Esophagus (tissue), 2 donors: ENCODE data around the gene STX8. TPM values are rescaled to one million over a fixed set of nuclear protein-coding genes. Genes with fewer than 3 reads are reported as not detected.

Experiments
- H3K27ac ChIP-seq, 2 donors: one replicate each; pipeline ENCODE4 v1.5.1; 2013; ENCODE audit warnings: low read depth in 2 of 2, mild to moderate bottlenecking in 2 of 2, inconsistent platforms in 1 of 2, low read length in 1 of 2, moderate library complexity in 1 of 2
- H3K27me3 ChIP-seq, 2 donors: one replicate each; pipeline ENCODE4 v1.6.1; 2013; ENCODE audit warnings: low read length in 2 of 2, control low read depth in 1 of 2, mild to moderate bottlenecking in 1 of 2; ENCODE audit not compliant: insufficient read depth in 2 of 2, control insufficient read depth in 1 of 2
- H3K36me3 ChIP-seq, 2 donors: one replicate each; pipeline ENCODE4 v1.6.1; 2013; ENCODE audit warnings: low read length in 1 of 2; ENCODE audit not compliant: control insufficient read depth in 2 of 2, insufficient read depth in 2 of 2
- H3K4me1 ChIP-seq, 2 donors: one replicate each; pipeline ENCODE4 v1.6.1; 2013; ENCODE audit warnings: low read length in 1 of 2; ENCODE audit not compliant: control insufficient read depth in 2 of 2, insufficient read depth in 2 of 2
- H3K4me3 ChIP-seq, 2 donors: one replicate each; pipeline ENCODE4 v1.5.1; 2013; ENCODE audit warnings: low read length in 2 of 2, mild to moderate bottlenecking in 2 of 2, low read depth in 1 of 2, moderate library complexity in 1 of 2
- H3K9me3 ChIP-seq, 2 donors: one replicate each; pipeline ENCODE4 v1.6.1; 2013; ENCODE audit warnings: mild to moderate bottlenecking in 2 of 2, low read depth in 1 of 2, low read length in 1 of 2, moderate library complexity in 1 of 2; ENCODE audit not compliant: control insufficient read depth in 2 of 2, insufficient read depth in 1 of 2
- WGBS, 2 donors: extraction: QIAGEN DNeasy Blood & Tissue Kit; methylation state at CpG; one replicate each; pipeline ENCODE4 v1.1.7; 2013; 5-methylcytosine and 5-hydroxymethylcytosine counted together
- polyA plus RNA-seq, 2 donors: library from polyadenylated mRNA; stranded (reverse); fragments of 200-250 nt; gene quantifications; one replicate each; pipeline ENCODE4 v1.2.3, GENCODE V29; 2013
- donor health status: healthy with polysubstance abuse.
- donor health status: Bipolar disorder and iron deficiency.

Gene STX8
- polyA plus RNA-seq, 2 donors, result 37.0 to 44.8 TPM

- Histone ChIP-seq H3K27ac (peak overlapping the region in 1 of 2 donors; percentile 13), H3K36me3 (no peaks in the 10 kb centered on the region), H3K27me3 (no peaks in the 10 kb centered on the region), H3K9me3 (no peaks in the 10 kb centered on the region), H3K4me1 (peaks cover 0 to 4% of the 10 kb centered on the region in 2 donors), H3K4me3 (no peak overlapping the region)
- WGBS, 2 donors, result 89% methylated on average over 30 of the region's 30 CpGs
Measured at GRCh38 chr17:9212376-9213302, 363.0 kb downstream of the STX8 start.

- Histone ChIP-seq H3K36me3 (no peaks in the 10 kb centered on the region), H3K27me3 (no peaks in the 10 kb centered on the region), H3K4me1 (peaks cover 1 to 4% of the 10 kb centered on the region in 2 donors), H3K27ac (no peak overlapping the region), H3K4me3 (no peak overlapping the region), H3K9me3 (no peaks in the 10 kb centered on the region)
- WGBS, 2 donors, result 73 to 77% methylated on average over 13 of the region's 13 CpGs
Measured at GRCh38 chr17:9211133-9211765, 364.4 kb downstream of the STX8 start.

DNA sequence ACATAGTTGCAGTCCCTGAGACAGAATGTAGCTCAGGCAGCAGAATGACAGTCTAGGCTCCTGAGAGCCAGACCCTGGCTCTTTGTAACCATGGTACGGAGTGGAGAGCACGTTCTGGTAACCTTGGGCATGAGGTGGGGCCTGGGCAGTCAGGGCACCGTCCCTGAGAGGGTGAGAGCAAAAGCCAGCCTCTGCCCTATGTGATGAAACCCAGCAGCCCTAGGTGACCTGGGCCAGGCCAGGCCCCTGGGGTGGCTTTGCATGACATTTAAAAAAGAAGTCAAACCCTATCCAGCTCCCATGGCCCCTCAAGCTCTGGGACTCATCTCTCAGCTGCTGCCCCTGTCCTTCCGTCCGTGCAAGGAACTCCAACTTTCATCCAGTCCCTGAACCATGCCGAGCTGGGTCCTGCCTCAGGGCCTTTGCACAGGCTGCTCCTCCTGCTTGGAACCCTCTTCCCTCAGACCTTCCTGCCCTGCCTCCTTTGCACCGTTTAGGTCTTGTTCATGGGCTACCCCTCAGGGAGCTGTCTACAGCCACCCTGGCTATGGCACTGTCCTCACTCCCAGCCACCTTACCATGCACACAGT lies 365.7 kb downstream of the STX8 start:
- 76 to 81% methylated on average over 7 of the region's 7 CpGs for WGBS, 2 donors

DNA sequence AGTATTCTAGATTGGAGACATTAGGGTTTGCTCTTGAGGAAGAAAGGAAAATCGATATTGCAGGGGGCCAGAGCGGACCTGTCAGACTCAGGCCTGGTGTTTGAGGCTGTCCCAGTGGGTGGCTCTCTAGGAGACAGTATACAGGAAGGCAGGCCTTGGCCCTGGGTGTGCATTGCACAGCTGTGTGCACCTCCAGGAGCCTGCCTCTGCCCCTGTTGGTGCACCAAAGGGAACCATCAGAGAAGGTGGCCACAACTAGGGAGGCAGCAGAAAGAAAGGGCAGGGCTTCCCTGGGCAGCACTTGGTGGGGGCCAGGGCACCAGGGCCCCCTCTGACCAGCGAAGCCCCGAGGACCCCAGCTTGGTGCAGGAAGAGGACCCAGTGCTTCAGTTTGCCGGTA lies 366.3 kb downstream of the STX8 start:
- no peak overlapping the region for H3K4me3 ChIP-seq
- H3K9me3 ChIP-seq, result no peaks in the 10 kb centered on the region
- no peaks in the 10 kb centered on the region for H3K36me3 ChIP-seq
- no peaks in the 10 kb centered on the region for H3K27me3 ChIP-seq
- no peak overlapping the region for H3K27ac ChIP-seq
- H3K4me1 ChIP-seq, result peaks cover 2 to 4% of the 10 kb centered on the region in 2 donors
- WGBS, 2 donors, result 84 to 92% methylated on average over 5 of the region's 5 CpGs

More for the DNA sequence above, 365.7 kb downstream of the STX8 start:
- Histone ChIP-seq H3K9me3 (no peaks in the 10 kb centered on the region), H3K27me3 (no peaks in the 10 kb centered on the region), H3K4me3 (no peak overlapping the region), H3K27ac (no peak overlapping the region), H3K4me1 (peaks cover 2 to 4% of the 10 kb centered on the region in 2 donors), H3K36me3 (no peaks in the 10 kb centered on the region)

GRCh38 chr17:9208381-9209105 lies 367.1 kb downstream of the STX8 start:
- Histone ChIP-seq H3K4me3 (no peak overlapping the region), H3K27me3 (no peaks in the 10 kb centered on the region), H3K36me3 (no peaks in the 10 kb centered on the region), H3K9me3 (no peaks in the 10 kb centered on the region), H3K27ac (no peak overlapping the region), H3K4me1 (peaks cover 2 to 4% of the 10 kb centered on the region in 2 donors)
- WGBS, 2 donors, result 89% methylated on average over 10 of the region's 10 CpGs

DNA sequence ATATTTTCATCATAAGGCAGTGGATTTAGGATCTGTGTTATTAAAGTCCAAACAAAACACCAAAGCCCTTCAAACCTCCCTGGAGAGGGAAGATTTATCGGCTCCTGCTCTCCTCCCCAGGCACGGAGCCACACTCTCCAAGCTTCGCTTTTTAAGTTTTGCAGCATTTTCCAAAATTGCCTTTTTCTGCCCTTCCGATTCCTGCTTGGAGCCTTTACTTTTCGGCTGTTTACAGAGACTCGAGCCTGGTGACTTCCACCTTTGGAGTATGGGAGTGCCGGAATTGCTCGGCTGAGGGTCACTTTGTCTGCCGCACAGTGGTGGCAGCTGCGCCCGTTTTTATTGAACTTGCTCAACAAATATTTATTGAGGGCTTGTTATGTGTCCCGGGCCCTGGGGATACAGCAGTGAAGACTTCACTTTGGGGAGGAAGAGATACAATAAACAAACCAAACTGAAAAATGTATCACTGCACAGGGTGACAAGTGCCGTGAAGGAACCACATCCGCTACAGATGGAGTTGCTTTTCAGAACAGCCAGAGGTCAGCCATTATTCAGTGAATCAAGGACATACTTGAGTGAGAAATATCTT lies 368.8 kb downstream of the STX8 start:
- Histone ChIP-seq H3K36me3 (no peaks in the 10 kb centered on the region), H3K27ac (peak overlapping the region in 1 of 2 donors; percentile 14), H3K4me3 (no peak overlapping the region), H3K27me3 (no peaks in the 10 kb centered on the region), H3K4me1 (peaks cover 0 to 2% of the 10 kb centered on the region in 2 donors), H3K9me3 (no peaks in the 10 kb centered on the region)
- 49 to 65% methylated on average over 14 of the region's 14 CpGs for WGBS, 2 donors

- 63 to 68% methylated on average over 7 to 8 of the region's 8 CpGs for WGBS, 2 donors
- no peaks in the 10 kb centered on the region for H3K27me3 ChIP-seq
- peak overlapping the region; percentile 12 to 17 for H3K27ac ChIP-seq
- H3K9me3 ChIP-seq, result no peaks in the 10 kb centered on the region
- peaks cover 0 to 2% of the 10 kb centered on the region in 2 donors for H3K4me1 ChIP-seq
- no peaks in the 10 kb centered on the region for H3K36me3 ChIP-seq
- no peak overlapping the region for H3K4me3 ChIP-seq
Measured at GRCh38 chr17:9206410-9206703, 369.3 kb downstream of the STX8 start.

- Histone ChIP-seq H3K27ac (peak overlapping the region; percentile 12 to 17), H3K36me3 (no peaks in the 10 kb centered on the region), H3K27me3 (no peaks in the 10 kb centered on the region), H3K4me3 (no peak overlapping the region), H3K4me1 (peaks cover 0 to 2% of the 10 kb centered on the region in 2 donors), H3K9me3 (no peaks in the 10 kb centered on the region)
- WGBS, 2 donors, result 69 to 79% methylated on average over 14 of the region's 14 CpGs
Measured at GRCh38 chr17:9205520-9206409, 369.9 kb downstream of the STX8 start.
